Measurements from ENCODE around the gene DACT3.

DACT3 gene

DNA sequence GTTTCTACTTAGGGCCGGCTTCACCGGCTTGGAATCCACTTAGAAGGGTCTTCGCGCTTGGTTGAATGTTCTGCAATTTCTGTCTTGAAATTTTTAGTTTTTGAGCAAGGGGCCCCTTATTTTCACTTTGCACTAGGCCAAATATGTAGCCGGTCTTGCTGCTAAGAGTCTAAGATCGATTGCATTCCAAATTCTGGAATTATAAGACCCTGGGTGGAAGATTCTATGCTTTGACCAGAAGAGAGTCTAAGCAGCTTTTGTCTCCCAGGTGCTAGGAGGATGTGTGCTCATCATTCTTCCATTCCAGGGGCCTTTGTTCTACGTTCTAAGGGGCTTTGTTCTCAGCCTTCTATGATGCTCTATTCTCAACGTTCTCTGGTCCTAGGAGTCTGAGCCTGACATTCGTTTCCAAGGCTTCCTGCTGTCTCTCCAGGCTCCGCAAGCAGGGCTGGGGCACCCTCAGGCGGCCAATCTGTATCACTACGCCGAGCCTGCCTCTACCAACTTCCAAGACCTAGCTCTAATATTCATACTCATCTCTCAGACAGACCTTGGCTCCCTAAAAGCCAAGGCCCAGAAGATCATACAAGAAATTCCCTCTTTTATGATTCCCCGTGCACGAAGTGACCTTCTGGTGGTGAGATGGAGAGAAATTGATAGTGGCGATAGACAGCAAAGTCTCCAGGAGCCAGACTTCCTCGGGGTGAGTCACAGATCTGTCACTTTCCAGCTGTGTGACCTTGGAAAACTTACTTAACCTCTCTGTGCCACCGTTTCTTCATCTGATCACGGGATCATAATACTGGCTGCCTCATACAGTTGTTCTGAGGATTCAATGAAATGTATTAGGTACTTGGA, 982 bp upstream of the DACT3 start:
- peak; percentile 86 for DNase-seq

DNA sequence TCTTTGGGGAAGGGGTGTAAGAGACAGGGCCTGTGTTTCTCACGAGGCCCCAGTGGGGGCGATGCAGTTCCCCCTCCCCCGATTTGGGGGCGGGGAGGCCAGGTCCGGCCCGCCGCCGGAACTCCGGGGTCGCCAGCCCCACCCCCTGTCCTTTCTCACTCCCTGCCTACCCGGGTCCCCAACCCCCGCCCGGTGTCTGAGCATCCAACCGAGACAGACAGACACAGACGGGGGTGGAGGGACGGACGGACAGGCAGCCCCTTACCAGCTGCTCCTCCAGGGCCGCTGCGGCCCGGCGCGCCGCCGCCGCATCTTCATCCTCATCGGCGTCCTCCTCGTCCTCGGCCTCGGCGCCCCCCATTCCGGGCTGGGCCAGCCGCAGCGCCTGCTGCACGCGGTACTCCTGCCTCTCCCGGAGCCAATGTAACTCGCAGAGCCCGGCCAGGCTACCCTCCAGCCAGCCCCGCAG, 397 bp downstream of the DACT3 start:
- no peak for DNase-seq

DNA sequence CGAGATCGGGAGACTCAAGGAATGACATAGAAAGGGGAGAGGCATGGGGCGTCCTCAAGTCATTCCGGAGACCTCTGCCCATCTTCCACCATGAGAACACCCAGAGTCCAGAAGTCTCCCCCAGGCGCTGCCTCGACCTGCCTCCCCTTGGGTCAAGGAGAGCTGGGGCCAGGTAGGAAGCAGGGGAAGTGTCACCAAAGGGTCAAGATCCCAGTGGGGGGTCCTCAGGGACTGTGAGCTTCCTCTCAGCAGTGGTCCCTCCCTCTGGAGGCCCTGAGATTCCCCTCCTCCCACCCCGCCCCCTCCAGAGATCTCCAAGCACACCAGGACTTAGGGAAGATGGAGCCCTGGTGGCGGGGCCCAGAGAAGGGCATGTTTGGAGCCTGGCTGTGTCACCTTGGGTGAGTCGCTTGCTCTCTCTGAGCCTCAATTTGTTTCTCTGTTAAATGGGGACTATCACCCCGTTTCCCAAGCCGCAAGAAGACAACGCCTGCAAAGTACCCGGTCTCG, 919 bp downstream of the DACT3 start:
- DNase-seq, result no peak

DNA sequence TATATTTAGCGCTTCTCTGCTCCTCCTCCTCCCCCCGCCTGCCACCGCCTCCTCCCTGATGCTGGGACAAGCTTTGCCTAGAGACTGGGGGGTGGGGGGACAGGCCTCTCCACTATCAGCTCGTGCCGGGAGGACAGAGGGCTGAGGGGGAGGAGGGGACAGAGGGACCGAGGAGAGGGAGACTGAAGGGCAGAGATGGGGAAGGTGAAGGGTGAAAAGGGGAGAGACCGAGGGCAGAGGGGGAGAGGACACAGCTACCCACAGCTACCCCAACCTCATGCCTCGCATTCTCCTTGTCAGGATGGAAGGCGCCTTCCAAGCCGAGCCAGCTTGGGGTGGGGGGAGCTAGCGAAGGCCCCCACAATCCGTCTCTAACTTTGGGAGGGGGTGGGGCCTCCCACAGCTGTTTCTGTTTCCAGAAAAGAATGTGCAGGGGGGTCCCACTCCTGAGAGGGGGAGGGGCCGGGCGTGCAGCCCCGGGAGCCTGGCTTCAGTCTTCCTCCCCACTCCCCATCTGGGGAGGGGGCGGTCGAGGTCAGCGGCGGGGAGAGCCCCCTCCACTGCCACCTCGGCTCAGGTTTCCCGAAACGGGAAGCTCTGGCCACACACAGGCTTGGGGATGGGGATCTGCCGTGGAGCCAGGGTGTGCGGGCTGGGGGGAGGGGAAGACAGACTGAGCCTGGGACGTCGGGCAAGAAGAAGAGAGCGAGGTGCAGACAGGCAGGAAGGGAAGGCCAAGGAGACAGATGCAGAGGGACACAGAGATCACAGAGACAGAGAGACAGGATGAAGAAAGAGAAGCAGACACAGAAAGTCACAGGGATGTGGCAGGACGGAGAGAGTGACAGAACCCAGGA, 1.6 kb downstream of the DACT3 start:
- DNase-seq, result no peak

DNA sequence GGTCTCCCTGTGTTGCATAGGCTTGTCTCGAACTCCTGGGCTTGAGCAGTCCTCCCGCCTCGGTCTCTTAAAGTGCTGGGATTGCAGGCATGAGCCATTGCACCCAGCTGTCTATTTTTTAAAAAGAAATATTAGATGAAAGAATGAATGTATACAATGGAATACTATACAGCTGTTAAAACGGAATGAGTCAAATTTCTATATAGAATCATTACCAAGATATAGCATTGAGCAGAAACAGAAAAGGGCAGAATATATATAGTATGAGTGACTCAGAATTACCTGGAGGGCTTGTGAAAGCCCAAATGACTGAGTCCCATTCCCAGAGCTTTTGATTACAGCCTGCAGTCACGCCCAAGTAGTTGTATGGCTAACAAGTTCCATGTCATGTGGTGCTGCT, 4.4 kb downstream of the DACT3 start:
- no peak for DNase-seq

DNA sequence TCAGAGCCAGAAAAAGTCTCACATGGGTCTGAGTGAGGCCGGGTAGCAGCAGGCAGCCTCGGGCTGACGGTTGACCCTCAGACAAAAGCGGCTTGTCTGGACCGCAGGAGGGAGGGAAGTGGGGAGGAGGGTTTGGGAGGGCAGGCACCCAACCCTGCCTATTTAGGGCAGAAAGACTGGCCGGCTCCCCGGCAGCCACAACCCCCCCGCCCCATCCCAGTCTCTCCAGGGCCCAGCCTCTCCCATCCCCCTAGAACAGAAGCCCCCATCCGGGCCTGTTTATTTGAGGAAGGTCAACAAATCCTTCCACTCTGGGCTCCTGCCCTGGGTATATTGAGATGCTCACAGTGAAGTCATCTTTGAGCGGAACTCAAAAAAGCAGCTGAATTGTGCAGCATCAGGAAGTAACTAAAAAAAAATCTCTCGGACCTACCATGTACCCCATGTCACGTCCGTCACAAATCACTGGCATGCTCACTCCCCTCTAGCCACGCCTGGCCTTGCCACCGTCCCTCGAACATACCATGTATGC, 6.3 kb downstream of the DACT3 start:
- DNase-seq, result no peak

DNA sequence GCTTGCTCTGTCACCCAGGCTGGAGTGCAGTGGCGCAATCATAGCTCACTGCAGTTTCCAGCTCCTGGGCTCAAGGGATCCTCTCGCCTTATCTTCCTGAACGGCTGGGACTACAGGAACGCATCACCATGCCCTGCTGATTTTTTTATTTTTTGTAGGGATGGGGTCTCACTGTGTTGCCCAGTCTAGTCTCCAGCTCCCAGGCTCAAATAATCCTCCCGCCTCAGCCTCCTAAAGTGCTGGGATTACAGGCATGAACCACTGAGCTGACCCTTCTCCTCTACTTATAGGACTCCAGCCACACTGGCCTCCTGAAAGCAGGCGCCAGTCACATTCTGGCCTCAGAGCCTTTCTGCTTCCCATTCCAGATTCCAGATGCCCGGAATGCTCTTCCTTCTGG, 10.5 kb downstream of the DACT3 start:
- DNase-seq, result no peak

DNA sequence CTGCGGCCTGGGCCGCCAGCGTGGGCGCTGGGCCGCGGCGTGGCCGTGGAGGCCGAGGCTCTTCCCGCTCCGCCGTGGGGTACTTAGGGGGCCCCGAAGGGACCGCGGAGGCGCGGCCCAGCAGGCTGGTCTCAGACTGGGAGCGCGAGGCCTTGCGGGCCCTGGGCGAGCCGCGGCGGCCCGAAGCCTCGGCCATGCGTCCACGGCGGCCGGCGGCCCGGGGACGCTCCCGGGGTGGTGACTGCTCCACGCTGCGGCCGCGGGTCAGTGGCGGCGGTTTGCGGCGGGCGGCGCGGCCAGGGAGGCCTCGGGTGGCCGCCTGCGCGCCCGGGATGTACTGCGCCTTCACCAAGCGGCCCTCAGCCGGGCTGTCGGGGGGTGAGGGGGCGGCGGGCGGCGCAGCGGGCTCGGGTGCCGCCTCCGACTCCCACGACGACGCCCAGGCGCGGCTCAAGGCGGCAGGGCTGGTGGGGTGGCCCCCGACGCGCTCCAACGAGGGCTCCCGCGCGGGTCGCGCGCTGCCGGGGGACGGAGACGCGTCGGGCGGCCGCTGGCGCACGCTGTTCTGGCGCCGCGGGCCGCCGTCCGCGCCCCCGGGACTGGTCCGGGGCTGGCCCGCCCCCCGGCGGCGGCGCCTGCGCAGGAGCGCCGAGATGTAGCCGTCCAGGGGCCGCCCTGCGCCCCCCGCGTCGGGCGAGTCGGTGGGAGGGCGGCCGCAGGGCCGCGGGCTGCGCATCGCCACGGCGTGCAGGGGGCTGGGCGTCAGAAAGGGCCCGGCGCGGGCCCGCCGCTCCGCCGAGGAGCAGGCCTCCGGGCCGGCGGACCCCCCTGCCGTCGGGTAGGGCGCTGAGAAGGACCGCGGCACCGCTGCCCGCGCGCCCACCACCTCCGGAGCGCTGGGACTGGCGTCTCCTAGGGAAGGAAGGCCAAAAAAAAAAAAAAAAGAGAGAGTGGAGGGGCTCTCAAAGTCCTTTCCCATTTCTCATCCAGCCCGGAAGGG, 11.7 kb downstream of the DACT3 start:
- no peak for DNase-seq

DNA sequence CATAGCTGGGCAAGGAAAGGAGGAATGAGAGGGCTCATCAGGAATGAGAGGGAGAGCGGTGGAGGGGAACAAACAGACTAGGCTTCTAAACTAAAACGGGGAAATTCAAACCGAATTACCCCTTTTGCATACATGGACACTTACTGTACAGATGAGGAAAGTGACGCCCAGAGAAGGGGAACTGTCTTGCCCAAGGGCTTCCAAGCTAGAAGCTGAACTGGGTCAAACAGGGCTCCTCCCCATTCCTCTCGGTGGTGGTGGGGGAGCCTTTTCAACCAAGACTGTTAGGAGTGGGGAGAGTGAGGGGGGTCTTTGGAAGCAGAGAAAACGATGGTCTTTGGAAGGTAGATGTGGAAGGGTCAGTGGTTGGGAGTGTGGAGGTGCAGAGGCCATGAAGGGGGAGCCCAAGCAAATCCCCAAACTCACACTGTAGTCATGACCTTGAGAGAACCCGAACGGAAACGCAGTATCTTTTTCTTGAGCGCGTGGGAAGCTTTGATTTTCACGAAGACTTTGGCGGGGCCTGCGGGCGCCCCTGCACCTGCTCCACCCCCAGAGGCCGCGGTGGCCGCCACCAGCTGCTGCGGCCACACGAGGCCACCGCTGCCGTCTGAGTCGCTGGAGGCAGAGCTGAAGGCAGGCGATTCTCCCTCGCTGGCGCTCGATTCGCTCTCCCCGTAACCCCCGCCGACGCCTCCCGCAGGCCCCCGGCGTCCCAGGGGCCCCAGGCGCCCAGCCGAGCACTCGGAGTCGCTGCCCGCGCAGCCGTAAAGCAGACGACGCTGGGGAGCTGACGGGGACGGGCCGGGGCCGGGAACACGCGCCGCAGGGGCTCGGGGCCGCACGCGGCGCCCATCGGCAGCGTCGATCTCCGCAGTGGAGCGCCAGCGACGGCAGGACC, 12.7 kb downstream of the DACT3 start:
- DNase-seq, result no peak

DNA sequence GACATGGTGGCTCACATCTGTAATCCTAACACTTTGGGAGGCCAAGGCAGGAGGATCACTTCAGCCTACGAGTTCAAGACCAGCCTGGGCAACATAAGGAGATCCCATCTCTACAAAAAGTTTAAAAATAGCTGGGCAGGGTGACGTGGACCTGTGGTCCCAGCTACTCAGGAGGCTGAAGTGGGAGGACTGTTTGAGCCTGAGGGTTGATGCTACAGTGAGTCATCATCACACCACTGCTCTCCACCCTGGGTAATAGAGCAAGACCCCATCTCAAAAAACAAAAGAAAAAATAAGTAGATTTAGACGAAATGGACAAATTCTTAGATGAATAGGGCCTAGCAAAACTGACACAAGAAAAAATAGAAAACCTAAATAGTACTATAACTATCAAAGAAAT, 14.6 kb downstream of the DACT3 start:
- no peak for DNase-seq

DNA sequence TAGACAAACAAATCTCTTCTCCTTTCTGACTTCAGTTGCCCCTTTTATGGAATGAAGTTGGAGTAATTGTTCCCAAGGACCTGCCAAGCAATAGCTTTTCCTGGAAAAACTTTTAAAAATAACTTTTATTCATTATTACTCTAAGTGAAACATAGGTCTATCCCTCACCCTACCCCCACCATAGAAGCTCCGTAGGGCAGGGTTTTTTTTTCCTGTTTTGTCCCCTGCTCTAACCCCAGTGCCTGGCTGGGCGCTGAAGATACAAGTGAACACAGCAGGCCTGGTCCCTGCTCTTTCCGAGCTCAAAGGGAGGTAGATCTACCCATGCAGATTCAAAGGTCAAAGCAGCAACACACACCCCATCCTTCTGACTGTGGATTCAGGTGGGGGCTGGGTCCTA, 16.3 kb downstream of the DACT3 start:
- no peak for DNase-seq

DNA sequence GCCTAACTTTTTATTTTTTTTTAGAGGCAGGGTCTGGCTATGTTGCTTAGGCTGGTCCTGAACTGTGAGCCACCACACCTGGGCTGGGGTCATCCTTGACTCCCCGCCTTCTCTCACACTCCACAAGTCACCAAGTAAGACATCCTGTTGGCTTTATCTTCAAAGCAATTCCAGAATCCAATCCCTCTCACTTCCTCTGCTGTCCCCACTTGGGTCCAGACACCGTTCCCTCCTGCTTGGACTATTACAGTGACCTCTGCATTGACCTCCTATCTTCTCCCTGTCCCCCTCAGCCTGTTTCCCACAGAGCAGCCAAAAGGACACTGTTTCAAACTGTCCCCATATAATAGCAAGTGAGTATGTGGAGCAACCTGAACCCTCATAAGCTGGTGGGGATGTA, 20.3 kb downstream of the DACT3 start:
- no peak for DNase-seq

DNA sequence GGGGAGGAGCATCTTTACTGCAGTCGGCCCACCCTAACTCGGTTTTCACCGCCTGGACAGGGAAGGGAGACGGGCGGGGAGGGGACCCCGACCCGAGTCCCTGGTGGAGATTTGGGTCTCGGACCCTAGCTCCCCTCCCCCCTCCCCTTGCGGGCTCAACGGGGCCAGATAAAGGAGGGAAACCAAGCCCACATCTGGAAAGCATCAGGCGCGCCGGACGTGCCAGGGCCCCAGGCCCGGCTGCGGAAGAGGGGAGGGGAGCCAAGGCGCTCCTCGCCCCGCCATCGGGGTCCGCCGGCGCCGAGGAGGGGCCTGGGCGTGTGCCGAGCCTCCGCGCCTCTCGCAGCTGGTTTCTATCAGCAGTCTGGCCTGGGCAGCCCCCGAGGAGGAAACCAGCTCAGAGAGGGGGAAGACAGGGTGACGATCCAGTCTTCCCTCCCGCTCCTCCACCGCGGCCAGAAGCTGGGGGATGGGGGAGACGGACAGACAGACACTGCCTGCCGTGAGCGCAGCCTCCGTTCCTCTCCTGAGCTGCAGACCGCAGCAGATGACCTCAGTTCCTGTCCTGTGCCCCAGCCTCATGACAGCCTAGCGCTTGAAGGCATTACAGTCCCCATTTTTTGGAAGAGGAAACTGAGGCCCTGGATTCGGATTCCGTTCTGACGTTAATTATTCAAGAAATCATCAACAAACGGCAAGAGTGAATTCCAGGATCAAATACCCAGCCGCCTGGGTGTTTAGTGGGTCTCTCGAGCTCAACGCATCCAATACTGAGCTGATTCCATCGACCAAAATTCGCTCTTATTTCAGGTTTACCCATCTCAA, 21.4 kb downstream of the DACT3 start:
- no peak for DNase-seq

DNA sequence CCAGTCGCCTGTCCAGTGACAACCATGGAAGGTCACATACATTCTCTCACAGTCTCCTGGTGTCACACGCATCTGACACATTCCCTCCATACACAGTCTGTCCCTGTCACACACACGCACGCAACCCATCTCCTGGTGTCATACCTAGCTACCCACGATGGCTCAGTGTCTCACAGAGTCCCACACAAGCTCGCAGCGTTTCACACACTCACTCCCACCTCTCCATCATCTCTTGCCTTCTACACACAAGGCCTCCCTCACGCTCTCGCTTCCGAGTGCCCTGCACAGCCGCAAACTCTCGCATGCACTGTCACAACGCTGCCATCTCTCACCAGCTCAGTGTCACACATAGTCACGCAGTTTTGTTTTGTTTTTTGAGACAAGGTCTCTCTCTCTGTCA, 23.8 kb downstream of the DACT3 start:
- no peak for DNase-seq

DNA sequence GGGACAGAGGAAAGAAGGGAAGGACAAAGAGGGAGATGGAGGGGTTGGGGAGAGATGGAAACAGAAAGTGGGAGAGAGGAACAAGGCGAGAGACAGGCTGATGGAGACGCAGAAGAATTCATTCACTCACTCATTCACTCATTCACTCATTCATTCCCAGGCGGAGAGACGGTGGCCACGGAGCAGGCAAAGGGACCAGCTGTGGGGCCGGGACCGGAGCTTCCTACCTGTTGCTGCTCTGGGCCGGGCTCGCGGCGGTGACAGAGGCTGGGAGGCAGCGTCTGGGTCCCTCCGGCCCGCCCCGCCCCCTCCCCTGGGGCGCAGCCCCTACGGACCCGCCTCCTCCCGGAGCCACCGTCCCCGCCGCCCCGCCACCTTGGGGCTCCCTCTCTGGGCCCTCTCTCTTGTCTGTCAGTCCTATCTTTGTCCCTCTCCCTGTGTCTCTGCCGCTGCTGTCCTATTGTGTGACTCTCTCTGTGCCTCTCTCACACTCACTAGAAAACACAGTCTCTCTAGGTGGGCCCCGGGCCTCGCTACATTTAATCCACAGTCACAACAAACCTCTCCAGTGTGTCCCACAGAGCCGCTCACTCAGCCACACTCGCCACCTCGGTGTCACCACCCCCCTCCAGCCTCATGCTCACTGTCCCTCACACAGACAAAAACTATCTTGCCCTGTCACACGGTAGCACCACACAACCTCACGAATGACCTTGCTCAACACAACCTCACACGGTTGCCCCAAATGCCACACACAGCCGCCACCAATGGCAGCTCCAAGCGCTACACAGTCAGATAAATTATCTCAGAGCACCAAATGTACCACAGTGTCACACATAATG, 24.8 kb downstream of the DACT3 start, which contains the start of gene GNG8:
Gene GNG8, minus strand, starts transcription at position 283 of the 842 bp plus-strand sequence. CDS start 1,520 bp downstream, outside the sequence.
- DNase-seq, result no peak

DNA sequence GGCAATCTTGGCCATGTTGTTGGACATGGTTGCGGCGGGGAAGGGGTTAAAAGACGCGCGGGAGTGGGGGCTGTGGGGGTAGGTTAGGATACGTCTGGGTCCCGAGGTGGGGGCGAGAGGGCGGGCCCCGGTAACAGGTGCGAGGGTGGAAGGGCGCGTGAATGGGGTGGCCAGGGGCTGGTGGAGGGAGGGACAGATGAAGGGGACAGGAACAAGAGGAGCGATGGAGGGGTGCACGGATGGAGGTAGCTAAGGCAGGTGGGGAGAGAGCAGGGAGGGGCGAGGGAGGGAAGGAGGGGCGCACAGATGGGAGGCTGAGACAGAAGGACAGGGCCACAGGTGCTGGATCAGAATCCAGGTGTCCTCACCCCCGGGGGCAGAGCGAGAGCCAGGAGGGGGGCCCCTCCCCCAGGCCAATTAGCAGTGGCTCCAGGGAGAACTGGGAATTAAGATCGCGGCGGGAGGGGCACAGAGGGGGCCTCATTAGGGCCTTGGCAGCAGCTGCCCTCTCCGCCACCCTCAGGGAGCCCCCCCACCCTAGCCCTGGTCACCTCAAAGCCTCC, 26.2 kb downstream of the DACT3 start:
- no peak for DNase-seq

DNA sequence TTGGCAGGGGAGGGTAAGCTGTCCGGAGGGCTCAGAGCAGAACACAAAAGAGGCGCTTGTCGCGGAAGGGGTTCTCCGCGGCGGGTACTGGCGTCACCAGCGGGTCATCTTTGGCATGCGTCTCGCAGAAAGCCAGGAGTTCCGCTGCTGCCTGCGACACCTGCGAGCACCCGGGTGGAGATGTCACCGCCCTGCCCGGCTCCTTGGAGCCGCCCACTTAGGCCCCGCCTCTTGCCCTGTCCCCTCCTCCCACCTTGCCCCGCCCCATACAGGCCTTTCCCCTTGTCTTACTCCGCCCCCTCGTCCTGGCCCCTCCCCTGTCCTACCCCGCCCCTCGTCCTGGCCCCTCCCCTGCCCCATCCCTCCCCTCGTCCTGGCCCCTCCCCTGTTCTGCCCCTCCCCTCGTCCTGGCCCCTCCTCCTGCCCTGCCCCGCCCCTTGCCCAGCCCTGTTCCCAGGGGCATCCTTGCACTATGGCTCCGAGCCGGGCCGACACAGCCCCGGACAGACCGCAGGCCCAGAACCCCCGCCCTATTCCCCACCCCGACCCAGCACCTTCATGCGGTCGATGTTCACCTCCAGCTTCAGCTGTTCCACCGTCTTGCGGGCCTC, 26.8 kb downstream of the DACT3 start:
- DNase-seq, result peak; percentile 64

DNA sequence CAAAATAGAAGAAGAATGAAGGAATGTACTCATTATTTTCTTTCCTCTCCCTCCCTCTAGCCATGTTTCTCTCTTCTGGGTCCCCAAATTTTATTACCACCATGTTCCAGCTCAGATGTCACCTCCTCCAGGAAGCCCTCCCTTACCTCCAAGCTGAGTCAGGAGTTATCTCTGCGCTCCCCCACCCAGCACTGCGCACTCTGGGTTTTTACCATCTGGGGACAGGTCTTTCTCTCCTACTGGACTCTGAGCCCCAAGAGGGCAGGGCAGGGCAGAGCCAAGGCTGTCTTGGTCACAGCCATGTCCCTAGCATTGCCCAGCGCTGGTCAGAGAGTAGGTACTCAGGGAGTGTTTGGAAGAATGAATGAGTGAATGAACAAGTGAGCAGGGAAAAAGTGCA, 27.9 kb downstream of the DACT3 start:
- no peak for DNase-seq
